HG03095 (cell line): ENCODE measurements around the gene SEMA6B.

Source experiments
- ATAC-seq: cut with Tn5 transposase; IDR thresholded peaks from one replicate; pipeline ENCODE4 v1.9.1; 2021; ENCODE audit warnings: moderate library complexity; ENCODE audit not compliant: unreplicated experiment

SEMA6B gene

DNA sequence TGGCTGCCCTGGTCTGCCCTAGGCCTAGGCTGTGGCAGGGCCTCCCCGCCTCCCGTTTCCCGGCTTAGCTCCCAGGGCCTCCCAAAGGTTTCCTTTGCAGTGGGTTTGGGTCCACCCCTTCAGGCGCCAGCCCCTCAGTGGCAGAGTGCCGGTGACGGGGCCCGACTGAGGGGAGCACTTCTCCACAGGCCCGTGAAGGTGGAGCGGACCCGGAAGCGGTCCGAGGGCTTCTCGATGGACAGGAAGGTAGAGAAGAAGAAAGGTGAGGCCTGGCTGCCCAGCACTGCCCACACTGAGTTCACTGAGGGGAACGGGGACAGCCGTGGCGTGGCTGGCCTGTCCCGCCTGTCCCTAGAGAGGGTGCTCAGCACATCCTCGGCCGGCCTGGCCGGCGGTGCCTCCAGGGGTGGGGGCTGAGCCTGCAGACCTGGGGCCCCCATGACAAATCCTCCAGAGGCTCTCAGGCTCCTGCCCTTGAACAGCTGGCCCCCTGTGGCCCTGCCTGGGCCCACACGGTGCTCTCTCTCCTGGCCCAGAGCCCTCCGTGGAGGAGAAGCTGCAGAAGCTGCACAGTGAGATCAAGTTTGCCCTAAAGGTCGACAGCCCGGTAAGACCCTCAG is 61.6 kb downstream of the SEMA6B start:
- ATAC-seq, result no peak

GRCh38 chr19:4496304-4496703 is 63.2 kb downstream of the SEMA6B start:
- ATAC-seq, result no peak

DNA sequence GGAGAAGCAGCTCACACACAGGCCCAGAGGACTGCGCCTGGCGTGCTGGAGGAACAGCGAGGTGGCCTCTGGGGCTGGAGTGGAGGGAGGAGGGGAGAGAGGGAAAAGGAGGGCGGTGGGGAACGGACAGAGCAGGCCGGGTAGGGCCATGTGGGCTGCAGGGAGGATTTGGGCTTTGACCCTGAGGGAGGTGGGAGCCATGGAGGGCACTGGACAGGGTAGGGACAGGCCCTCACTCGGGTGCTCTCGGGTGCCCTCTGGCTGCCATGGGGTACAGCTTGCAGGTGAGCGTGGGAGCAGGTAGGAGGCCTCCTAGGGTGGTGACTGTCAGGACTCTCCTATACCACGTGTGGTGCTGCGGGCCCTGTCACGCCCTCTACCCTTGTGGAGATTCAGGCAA is 64.0 kb downstream of the SEMA6B start:
- no peak for ATAC-seq

- ATAC-seq, result no peak
Observed at GRCh38 chr19:4494691-4495064, 64.8 kb downstream of the SEMA6B start.

- ATAC-seq, result no peak
Observed at GRCh38 chr19:4493929-4494690, 65.4 kb downstream of the SEMA6B start.

DNA sequence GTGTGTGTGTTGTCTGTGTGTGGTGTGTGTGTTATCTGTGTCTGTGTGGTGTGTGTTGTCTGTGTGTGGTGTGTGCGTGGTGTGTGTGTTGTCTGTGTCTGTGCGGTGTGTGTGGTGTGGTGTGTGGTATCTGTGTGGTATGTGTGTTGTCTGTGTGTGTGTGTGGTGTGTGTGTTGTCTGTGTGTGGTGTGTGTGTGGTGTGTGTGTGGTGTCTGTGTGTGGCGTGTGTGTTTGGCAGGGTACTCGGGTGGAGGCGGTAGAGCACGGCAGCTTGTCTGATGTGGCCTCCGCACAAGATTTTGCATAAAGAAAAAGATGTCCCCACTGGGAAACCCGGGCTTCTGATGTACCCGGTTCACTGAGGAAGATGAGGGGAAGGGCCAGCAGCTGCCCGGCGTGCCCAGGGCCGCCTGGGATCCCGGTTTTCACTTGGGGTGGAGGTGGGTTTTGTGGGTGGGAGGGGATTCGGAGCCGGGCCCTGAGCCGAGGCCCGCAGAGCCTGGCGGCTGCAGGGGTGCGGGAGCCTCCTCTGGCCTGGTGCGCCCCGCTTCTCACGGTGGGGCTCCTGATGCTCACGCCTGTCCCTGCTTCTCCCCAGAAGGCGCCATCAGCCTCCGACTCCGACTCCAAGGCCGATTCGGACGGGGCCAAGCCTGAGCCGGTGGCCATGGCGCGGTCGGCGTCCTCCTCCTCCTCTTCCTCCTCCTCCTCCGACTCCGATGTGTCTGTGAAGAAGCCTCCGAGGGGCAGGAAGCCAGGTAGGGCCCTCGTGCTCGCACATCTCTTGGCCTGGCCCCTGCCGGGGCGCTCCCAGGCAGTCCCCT is 66.2 kb downstream of the SEMA6B start:
- ATAC-seq, result no peak
